HG03571 (cell line): Measurements from ENCODE around the gene FKBP3.
"Not testable (repeated sequence)": the region's sequence is repeated elsewhere in the genome, so short reads cannot be mapped to it uniquely, and the experiment has no call there.

Source experiments
- ATAC-seq: cut with Tn5 transposase; IDR thresholded peaks from one replicate; pipeline ENCODE4 v1.9.1; 2021; ENCODE audit not compliant: unreplicated experiment

Gene FKBP3

GRCh38 chr14:45134051-45134958, at the start of gene FKBP3:
Gene FKBP3 (minus strand): TSS chr14:45134481. CDS start chr14:45134456, 25 bp downstream.
- ATAC-seq, result peak; percentile 89

GRCh38 chr14:45181806-45182205, 47.5 kb upstream of the FKBP3 start:
- no peak for ATAC-seq

GRCh38 chr14:45181329-45181728, 47.0 kb upstream of the FKBP3 start:
- ATAC-seq, result no peak

- ATAC-seq, result no peak
Observed at GRCh38 chr14:45177076-45177475, 42.8 kb upstream of the FKBP3 start.

- ATAC-seq, result no peak
Observed at GRCh38 chr14:45169906-45170305, 35.6 kb upstream of the FKBP3 start.

- ATAC-seq, result no peak
Observed at GRCh38 chr14:45156067-45156466, 21.8 kb upstream of the FKBP3 start.

- ATAC-seq, result no peak
Observed at GRCh38 chr14:45150386-45150890, 16.2 kb upstream of the FKBP3 start.

- ATAC-seq, result no peak
Observed at GRCh38 chr14:45149602-45150001, 15.3 kb upstream of the FKBP3 start.

- no peak for ATAC-seq
Observed at GRCh38 chr14:45145214-45145613, 10.9 kb upstream of the FKBP3 start.

GRCh38 chr14:45144658-45145057, 10.4 kb upstream of the FKBP3 start:
- no peak for ATAC-seq

GRCh38 chr14:45142083-45142482, 7.8 kb upstream of the FKBP3 start:
- ATAC-seq, result not testable (repeated sequence)

- ATAC-seq, result no peak
Observed at GRCh38 chr14:45140661-45141187, 6.4 kb upstream of the FKBP3 start.

- ATAC-seq, result no peak
Observed at GRCh38 chr14:45136399-45136798, 2.1 kb upstream of the FKBP3 start.

GRCh38 chr14:45135659-45136395, 1.5 kb upstream of the FKBP3 start, which contains the start of gene FANCM:
Gene FANCM (plus strand): TSS chr14:45135930. CDS start chr14:45136032, 102 bp downstream.
- ATAC-seq, result peak; percentile 30

GRCh38 chr14:45135156-45135555, 875 bp upstream of the FKBP3 start:
- no peak for ATAC-seq

- ATAC-seq, result no peak
Observed at GRCh38 chr14:45133683-45134050, 614 bp downstream of the FKBP3 start.

GRCh38 chr14:45128963-45129629, 5.2 kb downstream of the FKBP3 start:
- ATAC-seq, result no peak

- no peak for ATAC-seq
Observed at GRCh38 chr14:45125754-45126153, 8.5 kb downstream of the FKBP3 start.

- ATAC-seq, result no peak
Observed at GRCh38 chr14:45123271-45123670, 11.0 kb downstream of the FKBP3 start.

- no peak for ATAC-seq
Observed at GRCh38 chr14:45120096-45120495, 14.2 kb downstream of the FKBP3 start.

- ATAC-seq, result no peak
Observed at GRCh38 chr14:45118594-45118993, 15.7 kb downstream of the FKBP3 start.
